Measurements from ENCODE around the gene KRTAP5-2.
"Not testable (repeated sequence)": the region's sequence is repeated elsewhere in the genome, so short reads cannot be mapped to it uniquely, and the experiment has no call there.

Gene KRTAP5-2

DNA sequence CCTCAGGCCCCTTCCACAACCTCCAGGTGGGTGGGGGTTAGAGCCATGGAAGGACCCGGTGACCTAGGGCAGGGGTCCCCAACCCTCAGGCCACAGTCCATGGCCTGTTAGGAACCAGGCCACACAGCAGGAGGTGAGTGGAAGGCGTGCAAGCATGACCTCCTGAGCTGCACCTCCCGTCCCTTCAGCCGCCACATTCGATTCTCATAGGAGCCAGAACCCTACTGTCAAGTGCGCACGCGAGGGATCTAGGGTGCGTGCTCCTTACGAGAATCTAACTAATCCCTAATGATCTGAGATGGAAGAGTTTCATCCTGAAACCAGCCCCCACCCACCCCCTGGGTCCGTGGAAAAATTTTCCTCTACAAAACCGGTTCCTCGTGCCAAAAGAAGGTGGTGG is 27.4 kb upstream of the KRTAP5-2 start:
- DNase-seq, result no peak

DNA sequence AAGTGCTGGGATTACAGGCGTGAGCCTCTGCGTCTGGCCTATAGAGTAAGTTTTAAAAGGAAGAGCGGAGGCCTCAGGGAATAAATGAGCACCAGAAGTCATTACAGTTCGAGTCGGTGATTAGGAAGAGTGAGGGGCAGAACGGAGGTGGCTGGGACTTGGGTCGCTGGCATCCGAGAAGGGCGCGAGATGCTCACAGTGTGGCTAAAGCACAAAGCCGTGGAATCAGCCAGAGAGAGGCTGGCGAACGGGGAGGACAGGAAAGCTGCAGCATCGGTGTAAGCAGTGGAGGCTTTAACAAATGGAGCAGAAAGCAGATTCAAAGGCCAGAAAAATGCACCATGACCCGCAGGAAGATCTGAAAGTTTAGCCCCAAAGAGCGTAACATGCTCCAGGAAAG is 26.5 kb upstream of the KRTAP5-2 start:
- DNase-seq, result no peak

DNA sequence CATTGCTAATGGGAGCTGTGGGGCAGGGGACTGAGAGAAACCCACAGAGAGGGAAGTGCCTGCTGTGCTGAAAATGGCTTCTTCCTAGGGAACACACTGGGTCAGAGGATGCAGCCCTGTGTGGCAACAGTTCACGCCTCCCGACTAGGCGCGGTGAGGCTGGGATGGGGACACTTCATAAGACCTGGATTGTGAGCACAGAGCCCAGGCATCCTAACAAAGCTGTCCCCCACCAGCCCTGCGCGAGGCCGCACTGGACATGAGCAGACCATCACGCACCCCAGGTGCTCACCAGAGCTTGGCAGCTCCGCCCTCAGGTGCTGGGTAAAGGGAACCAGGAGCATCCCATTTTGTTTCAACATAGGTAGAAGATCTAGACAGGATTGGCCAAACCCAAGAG is 25.6 kb upstream of the KRTAP5-2 start:
- DNase-seq, result no peak

DNA sequence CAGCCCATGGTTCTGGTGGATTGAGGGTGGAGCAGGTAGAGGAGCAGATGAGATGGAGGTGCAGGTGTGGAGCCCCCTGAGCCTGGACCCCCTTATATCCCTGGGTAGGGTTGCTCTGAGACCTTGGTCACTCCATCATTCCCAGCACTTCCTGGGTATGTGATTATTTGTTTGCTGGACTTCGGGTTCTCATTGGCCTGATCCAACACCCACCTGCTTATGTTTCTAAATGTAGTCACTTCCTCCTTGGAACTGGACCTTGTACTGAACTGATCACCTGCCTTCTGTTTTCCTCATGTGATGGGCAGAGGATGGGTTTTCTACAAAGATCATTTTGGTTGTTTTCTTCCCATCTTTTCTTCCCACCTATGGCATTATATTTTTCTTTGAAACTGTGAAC is 24.0 kb upstream of the KRTAP5-2 start, which contains the start of gene KRTAP5-4:
Gene KRTAP5-4 (minus strand): TSS at position 53 of the 400 bp plus-strand sequence. CDS start 45 bp downstream, at position 8.
- no peak for DNase-seq

DNA sequence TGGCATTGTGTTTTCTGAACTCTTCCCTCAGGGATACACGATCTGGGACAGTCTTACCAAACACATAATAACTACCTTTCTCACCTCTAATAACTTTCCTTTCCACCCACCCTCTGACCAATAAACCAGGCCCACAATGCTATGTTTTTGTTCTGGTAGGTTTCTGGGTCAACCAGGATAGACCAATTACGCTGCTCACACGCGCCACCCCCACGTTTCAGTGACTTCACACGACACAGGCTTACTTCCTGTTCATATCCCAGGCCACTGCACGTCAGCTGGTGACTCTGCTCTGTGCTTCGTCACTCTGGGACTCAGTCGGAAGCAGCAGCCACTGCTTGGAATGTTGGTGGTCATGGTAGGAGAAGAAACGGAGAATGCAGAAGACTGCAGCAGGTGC is 21.4 kb upstream of the KRTAP5-2 start:
- DNase-seq, result no peak

DNA sequence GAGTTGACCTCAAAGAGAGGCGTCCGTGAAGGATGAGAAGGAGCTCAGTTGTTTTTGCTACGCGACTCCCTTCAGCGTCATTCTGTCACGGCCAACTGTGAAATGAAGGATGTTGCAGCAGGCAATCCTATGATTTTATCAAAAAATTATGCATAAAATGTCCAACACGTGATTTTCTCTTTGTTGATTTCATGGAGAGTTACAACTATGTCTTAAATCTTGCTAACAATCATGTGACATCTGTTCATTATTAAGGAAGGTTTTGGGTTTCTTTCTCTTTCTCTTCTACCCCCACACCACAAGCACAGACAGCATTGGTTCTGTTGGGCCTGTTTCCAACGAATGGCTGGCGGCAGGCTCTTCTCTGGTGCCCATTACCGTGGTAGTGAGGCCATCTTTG is 20.1 kb upstream of the KRTAP5-2 start:
- DNase-seq, result no peak

DNA sequence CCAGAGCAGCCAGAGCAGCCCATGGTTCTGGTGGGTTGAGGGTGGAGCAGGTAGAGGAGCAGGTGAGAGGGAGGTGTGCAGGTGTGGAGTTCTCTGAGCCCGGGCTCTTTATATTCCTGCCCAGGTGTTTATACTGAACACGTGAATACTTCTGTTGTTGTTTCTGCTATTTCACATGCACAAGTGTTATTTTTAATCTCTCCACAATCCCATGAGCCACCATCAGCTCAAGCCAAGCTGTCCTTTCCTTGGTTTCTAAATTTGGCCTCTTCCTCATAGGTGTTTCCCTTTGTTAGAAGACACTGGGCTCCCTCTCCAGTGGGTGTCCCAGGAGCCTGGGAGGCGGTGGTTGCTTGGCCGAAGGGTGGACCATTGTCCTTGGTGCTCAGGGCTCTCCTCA is 10.3 kb upstream of the KRTAP5-2 start, which contains the start of gene KRTAP5-3:
Gene KRTAP5-3 (minus strand): TSS at position 101 of the 400 bp plus-strand sequence. CDS start 78 bp downstream, at position 23.
- no peak for DNase-seq

DNA sequence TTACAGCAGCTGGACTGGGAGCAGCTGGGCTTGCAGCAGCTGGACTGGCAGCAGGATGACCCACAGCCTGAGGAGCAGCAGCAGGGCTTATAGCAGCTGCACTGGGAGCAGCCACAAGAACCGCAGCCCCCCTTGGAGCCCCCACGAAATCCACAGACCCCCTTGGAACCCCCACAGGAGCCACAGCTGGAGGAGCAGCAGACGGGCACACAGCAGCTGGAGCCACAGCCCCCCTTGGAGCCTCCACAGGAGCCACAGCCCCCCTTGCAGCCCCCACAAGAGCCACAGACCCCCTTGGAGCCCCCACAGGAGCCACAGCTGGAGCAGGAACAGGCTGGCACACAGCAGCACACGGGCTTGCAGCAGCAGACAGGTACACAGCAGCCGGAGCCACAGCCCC is 9.8 kb upstream of the KRTAP5-2 start:
- DNase-seq, result not testable (repeated sequence)

DNA sequence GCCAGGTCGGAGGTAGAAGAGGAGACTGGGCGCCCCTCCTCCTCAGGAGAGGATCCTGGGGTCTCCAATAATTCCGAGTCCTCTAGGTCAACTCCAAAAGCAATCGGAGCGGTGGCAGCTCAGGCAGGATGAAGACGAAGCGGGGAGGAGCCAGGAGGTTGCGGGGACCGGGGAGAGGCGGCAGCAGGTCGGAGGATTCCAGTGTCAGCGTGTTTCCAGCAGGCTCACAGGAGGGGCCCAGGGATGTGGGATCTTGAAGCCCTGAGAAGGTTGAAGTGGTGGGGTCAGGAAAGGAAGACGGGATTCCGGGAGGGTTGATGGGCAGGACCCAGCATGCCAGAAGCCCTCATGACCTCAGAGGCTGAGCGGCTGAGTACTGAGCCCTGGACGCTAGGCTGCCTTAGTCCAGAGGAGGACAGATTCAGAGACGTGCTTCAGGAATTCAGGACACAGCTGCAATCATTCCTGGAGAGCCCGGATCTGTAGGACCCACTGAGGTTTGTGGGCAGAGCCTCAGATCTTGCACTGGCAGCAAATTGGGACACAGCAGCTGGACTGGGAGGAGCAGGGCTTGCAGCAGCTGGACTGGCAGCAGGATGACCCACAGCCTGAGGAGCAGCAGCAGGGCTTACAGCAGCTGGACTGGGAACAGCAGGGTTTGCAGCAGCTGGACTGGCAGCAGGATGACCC is 9.2 kb upstream of the KRTAP5-2 start:
- DNase-seq, result not testable (repeated sequence)

DNA sequence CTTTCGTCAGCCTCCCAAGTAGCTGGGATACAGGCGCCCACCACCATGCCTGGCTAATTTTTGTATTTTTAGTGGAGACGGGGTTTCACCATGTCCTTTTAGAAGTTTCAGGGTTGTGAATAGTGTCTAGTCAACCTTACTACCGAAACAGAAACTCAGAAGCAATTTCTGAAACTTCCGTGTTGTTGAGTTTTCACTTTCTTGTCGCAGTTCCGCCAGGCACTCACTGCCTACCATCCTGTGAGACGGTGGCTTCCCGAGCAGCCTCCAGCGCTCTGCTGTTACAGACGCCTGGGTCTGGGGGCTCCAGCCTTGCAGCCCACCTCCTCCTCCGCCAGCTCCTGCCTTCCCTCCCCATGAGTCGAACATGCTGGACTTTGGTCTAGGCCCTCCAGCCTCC is 7.8 kb upstream of the KRTAP5-2 start:
- DNase-seq, result not testable (repeated sequence)

DNA sequence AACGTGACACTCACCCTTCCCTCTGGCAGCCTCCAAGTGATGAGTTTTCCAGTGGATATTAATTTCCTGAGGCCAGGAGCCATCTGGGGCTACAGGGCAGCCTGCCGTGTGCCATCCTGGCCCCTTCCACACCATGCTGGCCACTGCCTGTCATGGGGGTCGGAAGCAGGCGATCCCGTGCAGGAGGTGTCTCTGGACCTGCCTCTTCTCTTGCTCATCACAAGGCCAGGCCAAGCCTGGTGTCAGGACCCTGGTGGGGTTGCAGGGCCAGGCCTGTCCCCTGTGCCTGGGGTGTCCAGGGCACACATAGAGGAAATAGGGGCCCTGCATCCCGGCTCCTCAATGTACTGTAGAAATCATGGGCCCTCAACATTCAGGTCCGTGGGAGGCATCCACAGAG is 6.6 kb upstream of the KRTAP5-2 start:
- no peak for DNase-seq

DNA sequence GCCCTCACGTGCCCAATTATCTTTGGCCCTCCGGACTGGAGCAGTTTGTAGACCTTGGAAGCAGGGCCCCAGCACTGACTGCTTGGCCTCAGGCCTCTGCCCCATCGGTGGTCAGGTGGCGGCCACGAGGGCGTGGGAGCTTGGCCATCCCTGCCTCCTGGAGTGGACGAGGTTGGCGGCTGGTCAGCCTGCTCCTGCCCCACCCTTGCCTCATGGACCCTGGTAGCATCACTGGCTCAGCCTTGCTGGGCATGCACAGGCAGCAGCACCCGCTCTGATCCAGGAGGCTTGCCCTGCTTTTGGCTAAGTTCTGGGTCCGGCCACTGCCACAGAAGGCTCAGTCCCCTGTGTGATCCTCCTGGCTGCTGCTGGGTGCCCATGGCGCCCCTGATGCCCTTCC is 6.1 kb upstream of the KRTAP5-2 start:
- no peak for DNase-seq

DNA sequence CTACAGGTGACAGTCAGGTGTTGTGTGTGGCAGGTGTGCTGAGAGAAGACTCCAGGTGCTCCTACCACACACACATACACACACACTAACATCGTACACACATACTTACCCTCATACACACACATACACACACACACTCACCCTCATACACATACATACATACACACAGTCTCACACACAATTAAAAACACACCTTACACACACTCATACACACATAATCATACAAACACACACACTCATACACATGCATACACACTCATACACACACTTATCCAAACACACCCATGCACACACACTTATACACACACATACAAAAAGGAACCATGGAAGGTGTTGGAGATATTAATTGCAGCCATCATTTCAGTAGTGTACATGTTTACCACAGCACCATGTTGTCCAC is 5.5 kb upstream of the KRTAP5-2 start:
- no peak for DNase-seq

DNA sequence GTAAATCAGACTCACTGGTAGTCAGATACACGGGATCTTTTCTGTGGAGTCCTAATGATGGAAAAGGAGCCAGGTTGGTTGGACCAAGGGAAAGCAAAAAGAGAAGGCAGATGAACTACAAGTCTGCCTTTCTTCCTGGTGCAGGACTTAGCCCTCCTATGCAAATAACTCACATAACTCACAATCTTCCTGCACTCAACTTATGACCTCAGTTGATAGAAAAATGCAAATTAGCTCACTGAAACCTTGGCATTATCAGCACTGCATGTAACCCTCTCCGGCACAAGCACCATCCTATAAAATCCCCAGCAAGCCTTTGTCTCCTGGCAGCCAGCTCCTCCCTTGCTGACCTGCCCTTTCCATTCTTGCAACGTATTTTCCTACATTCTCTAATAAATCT is 3.6 kb upstream of the KRTAP5-2 start:
- not testable (repeated sequence) for DNase-seq

DNA sequence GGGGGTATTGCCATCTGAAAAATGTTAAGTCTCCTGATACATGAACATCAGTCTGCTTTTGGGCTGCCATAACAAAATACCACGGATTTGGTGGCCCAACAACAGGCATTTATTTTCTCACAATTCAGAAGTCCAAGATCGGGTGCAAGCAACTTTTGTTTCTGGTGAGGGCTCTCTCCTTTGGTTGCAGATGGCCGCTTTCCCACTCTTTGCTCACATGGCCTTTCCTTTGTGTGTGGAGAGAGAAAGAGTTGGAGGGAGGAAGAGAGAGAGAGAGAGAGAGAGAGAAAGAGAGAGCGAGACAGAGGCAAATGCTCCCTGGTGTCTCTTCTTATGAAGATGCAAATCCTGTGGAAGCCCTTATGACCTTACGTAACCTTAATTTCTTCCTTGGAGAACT is 2.5 kb upstream of the KRTAP5-2 start:
- no peak for DNase-seq

DNA sequence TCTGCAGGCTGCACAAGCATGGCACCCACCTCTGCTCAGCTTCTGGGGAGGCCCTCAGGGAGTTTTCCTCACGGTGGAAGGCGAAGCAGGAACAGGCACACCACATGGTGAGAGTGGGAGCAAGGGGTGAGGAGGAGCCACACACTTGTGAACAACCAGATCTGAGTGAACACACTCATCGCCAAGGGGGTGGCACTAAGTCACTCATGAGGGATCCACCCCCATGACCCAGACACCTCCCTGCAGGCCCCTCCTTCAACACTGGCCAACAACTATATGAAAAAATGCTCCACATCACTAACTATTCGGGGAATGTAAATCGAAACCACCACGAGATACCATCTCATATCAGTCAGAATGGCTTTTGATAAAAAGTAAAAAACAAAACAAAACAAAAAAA is 722 bp upstream of the KRTAP5-2 start:
- no peak for DNase-seq

DNA sequence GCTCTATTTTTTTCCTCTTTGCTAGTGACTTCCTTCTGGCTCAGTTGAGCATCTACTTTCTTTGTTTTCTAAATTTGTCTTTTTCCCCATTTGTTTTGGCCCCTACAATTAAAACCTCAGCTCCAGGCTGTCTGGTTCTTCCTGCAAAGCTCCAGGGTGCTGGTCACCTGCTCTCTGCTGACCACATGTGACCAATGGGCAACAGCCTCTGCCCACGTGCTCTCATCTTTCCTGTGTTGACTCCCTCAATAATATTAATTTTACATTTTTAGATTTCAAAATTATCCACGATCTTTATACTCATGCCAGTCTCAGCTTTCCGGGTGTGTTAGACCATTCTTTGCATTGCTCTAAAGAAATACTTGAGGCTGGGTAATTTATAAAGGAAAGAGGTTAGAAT is 312 bp upstream of the KRTAP5-2 start:
- DNase-seq, result not testable (repeated sequence)

DNA sequence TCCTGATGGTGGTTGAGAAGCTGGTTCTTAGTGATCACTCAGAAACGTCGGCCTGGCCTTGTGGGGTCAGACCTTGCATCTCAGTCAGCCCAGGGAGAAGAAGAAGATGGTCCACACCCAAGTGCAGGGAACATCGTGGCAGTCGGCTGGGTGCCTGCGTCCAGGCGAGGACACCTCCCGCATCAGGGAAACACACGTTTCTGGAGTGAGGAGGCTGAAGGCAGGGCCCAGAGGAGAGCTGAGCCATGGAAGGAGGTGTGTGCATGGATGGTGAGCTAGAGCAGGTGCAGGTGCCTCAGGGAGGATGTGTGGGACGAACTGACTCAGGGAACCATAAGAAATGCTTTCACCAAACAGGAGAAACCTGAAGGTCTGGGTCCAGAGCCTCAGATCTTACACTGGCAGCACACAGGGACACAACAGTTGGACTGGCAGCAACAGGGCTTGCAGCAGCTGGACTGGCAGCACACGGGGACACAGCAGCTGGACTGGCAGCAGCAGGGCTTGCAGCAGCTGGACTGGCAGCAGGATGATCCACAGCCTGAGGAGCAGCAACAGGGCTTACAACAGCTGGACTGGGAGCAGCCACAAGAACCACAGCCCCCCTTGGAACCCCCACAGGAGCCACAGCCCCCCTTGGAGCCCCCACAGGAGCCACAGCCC is 632 bp downstream of the KRTAP5-2 start:
- no peak for DNase-seq

DNA sequence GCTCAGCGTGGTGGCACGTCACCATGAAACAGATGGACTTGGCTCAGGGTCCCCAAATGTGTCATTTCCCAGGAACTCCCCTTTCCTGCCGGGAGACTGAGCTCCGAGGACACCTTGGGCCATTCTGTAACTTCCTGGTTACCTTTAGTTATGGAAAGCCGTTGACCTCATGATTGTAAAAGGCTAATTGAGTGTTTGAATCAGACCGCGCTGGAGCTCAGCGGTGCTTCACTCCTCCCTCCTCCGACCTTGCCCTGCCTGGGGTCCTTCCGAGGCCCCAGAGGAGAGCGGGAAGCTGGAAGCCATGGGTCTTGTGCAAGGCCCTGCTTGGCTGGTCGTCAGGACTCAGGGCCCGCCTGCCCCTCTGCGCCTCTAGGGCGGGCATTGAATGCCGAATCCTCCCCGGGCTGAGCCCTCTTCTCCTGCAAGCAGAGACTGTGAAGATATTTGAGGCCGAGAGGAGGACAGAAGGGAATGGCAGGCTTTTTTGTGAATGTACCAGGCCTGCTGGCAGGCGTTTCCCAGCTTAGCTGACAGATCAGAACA is 1.4 kb downstream of the KRTAP5-2 start:
- DNase-seq, result not testable (repeated sequence)

DNA sequence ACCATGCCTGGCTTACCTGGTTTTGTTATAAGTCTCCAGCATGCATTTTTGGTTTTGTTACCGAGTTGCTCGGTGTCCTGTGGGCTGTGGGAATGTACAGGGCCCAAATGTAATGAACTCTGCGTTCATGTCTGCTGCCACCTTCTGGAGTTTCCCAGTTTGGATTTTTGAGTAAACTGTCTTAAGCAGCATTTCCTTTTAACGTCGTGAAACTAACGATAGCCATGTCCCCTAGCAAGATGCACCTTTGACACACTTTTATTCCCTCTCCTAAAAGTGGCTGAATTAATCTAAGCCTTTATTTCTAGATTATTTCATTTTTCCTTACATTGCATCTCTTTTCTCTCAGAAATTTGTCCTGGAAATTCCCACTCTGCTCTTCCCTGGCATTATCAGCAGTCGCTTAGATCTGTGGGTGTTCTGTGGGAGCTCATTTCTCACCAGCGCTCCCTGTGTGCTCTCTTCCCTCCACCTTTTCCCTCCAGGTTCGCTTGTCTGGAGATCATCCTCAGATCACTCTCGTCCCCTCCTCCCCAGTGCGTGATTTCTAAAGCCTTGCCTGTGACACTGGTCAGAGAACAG is 2.0 kb downstream of the KRTAP5-2 start:
- DNase-seq, result not testable (repeated sequence)

DNA sequence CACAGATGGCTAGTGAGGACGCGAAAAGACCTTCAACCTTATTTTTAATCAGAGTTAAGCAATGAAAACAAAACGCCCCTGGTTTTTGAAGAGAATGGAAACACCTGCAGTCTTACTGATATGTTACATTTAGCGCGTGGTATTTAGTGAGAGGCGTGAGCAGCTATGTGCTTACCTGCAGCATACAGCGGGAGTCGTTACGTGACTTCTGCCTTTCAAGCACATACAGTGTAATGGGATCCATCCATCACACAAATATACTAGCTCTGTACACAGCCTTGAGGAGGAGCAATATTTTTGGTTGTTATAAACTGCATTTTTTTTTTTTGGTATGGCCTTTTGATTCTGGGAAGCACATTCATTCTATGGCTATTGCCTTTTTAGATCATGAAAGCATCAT is 5.5 kb downstream of the KRTAP5-2 start:
- DNase-seq, result no peak

DNA sequence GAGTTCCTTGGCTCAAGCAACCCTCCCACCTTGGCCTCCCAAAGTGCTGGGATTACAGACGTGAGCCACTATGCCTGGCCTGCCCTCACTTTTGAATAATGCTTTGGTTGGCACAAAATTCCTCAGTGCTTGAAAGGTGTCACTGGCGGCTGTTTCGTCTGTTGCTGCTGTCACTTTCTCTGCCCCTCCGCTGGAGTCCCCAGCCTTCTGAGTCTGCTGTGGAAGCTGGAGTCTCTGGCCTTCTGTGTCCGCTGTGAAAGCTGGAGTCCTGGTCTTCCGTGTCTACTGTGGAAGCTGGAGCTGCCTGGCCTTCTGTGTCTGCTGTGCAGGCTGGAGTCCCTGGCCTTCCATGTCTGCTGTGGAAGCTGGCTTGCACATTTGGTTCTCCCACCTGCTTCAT is 8.1 kb downstream of the KRTAP5-2 start:
- DNase-seq, result no peak

DNA sequence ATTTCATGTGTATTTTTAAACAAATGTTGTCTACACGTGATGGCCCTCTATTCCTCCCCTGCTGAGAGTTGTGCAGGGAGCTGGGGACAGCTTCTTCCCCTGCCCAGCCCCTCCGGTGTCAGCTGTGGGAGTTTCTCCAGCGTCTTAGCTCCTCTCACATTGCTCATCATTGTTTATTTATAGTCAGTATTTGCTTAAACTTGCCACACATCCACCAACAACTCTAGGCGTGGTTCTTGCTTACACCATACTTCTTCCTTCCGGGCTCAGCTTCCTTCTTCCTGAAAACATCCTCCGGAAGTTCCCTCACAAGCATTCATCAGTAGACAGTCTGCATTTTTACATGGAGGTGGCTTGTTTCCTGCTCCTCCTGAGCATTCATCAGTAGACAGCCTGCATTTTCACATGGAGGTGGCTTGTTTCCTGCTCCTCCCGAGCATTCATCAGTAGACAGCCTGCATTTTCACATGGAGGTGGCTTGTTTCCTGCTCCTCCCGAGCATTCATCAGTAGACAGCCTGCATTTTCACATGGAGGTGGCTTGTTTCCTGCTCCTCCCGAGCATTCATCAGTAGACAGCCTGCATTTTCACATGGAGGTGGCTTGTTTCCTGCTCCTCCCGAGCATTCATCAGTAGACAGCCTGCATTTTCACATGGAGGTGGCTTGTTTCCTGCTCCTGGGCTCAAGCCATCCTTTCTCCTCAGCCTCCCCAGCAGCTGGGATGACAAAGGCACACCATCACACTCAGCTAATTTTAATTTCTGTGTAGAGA is 8.7 kb downstream of the KRTAP5-2 start:
- not testable (repeated sequence) for DNase-seq

Data from NCI-H2171 (cell line).